ENCODE data around the gene SERPINA10. TPM values are rescaled to one million over a fixed set of nuclear protein-coding genes. Genes with fewer than 3 reads are reported as not detected.

SERPINA10 gene
- total RNA-seq, 1 experiment from 2014 or later: 0.04 TPM

DNA sequence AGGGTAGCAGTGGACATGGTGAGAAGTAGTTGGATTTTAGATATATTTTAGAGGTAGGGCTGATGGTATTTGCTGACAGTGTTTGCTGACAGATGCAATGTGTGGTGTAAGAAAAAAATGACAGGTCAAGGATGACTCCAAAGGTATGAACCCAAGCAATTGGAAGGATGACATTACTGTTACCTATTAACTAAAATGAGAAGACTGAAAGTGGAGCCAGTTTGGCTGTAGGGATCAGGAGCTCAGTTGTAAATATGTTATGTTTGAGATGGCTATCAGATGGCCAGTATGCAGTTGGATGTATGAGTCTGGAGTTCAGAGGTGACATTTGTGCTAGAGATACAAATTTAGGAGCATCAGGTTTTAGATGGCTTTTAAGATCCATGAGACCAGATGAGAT lies 47.5 kb upstream of the SERPINA10 start:
- POLR2A ChIA-PET: no interaction called here
- TF ChIP-seq SP1 (CRISPR knock-in tag; conservative IDR thresholded peaks at IDR 0.05): no peak
- TF ChIP-seq GABPB1 (CRISPR knock-in tag; IDR thresholded peaks at IDR 0.05): peak; percentile 50; the same call in 1 of the 2 replicates
- H3K36me3 Mint-ChIP-seq: no peaks in the 10 kb centered on the region
- peaks cover 11% of the 10 kb centered on the region for H3K9me3 Mint-ChIP-seq
- no peak overlapping the region for H3K4me3 Mint-ChIP-seq
- CTCF ChIA-PET: no interaction called here
- no peaks in the 10 kb centered on the region for H3K4me1 Mint-ChIP-seq
- no peak for DNase-seq (ENCODE audit: low spot score)
- ATAC-seq: no peak
- no peak overlapping the region for H3K27ac Mint-ChIP-seq
- H3K27me3 Mint-ChIP-seq (ENCODE audit: low read depth): 0 out of 2 replicates have a peak, but pooled peaks cover 5% of the 10 kb centered on the region

- CTCF ChIA-PET: no interaction called here
- no peaks in the 10 kb centered on the region for H3K4me1 Mint-ChIP-seq
- H3K9me3 Mint-ChIP-seq: peaks cover 11% of the 10 kb centered on the region
- H3K4me3 Mint-ChIP-seq: no peak overlapping the region
- no peak for DNase-seq (ENCODE audit: low spot score)
- POLR2A ChIA-PET: no interaction called here
- no peak overlapping the region for H3K27ac Mint-ChIP-seq
- 0 out of 2 replicates have a peak, but pooled peaks cover 3% of the 10 kb centered on the region for H3K27me3 Mint-ChIP-seq (ENCODE audit: low read depth)
- H3K36me3 Mint-ChIP-seq: no peaks in the 10 kb centered on the region
- no peak for ATAC-seq
- TF ChIP-seq OVOL2 (CRISPR knock-in tag; IDR thresholded peaks at IDR 0.05; ENCODE audit: borderline replicate concordance): no peak
Observed at GRCh38 chr14:94338023-94338422, 45.0 kb upstream of the SERPINA10 start.

- ChIA-PET CTCF (no interaction called here), POLR2A (no interaction called here)
- no peaks in the 10 kb centered on the region for H3K36me3 Mint-ChIP-seq
- H3K4me3 Mint-ChIP-seq: no peak overlapping the region
- DNase-seq (ENCODE audit: low spot score) (no peak), ATAC-seq (no peak)
- H3K27ac Mint-ChIP-seq: no peak overlapping the region
- no peak for TF ChIP-seq JAZF1 (CRISPR knock-in tag; IDR thresholded peaks at IDR 0.05)
- TF ChIP-seq, protein P1, sequence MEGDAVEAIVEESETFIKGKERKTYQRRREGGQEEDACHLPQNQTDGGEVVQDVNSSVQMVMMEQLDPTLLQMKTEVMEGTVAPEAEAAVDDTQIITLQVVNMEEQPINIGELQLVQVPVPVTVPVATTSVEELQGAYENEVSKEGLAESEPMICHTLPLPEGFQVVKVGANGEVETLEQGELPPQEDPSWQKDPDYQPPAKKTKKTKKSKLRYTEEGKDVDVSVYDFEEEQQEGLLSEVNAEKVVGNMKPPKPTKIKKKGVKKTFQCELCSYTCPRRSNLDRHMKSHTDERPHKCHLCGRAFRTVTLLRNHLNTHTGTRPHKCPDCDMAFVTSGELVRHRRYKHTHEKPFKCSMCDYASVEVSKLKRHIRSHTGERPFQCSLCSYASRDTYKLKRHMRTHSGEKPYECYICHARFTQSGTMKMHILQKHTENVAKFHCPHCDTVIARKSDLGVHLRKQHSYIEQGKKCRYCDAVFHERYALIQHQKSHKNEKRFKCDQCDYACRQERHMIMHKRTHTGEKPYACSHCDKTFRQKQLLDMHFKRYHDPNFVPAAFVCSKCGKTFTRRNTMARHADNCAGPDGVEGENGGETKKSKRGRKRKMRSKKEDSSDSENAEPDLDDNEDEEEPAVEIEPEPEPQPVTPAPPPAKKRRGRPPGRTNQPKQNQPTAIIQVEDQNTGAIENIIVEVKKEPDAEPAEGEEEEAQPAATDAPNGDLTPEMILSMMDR (IDR thresholded peaks at IDR 0.05): no peak
- TF ChIP-seq, protein P2, sequence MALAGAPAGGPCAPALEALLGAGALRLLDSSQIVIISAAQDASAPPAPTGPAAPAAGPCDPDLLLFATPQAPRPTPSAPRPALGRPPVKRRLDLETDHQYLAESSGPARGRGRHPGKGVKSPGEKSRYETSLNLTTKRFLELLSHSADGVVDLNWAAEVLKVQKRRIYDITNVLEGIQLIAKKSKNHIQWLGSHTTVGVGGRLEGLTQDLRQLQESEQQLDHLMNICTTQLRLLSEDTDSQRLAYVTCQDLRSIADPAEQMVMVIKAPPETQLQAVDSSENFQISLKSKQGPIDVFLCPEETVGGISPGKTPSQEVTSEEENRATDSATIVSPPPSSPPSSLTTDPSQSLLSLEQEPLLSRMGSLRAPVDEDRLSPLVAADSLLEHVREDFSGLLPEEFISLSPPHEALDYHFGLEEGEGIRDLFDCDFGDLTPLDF (CRISPR knock-in tag; IDR thresholded peaks at IDR 0.05): no peak
- H3K9me3 Mint-ChIP-seq: peaks cover 11% of the 10 kb centered on the region
- H3K27me3 Mint-ChIP-seq (ENCODE audit: low read depth): 0 out of 2 replicates have a peak, but pooled peaks cover 3% of the 10 kb centered on the region
- no peaks in the 10 kb centered on the region for H3K4me1 Mint-ChIP-seq
Observed at GRCh38 chr14:94337274-94337673, 44.2 kb upstream of the SERPINA10 start.

- H3K36me3 Mint-ChIP-seq: no peaks in the 10 kb centered on the region
- CTCF ChIA-PET: interaction anchor here (0.6 kb wide), 1 partner anchor 299 kb away, joined by 3 read pairs; no protein-coding TSS in a partner anchor
- DNase-seq (ENCODE audit: low spot score): no peak
- no peak overlapping the region for H3K4me3 Mint-ChIP-seq
- no peaks in the 10 kb centered on the region for H3K4me1 Mint-ChIP-seq
- H3K27ac Mint-ChIP-seq: no peak overlapping the region
- H3K9me3 Mint-ChIP-seq: peaks cover 11% of the 10 kb centered on the region
- TF ChIP-seq NR1H2 (CRISPR knock-in tag; IDR thresholded peaks at IDR 0.05) (no peak), ZBTB21 (CRISPR knock-in tag; IDR thresholded peaks at IDR 0.05; ENCODE audit: borderline replicate concordance) (no peak), SMAD3 (CRISPR knock-in tag; IDR thresholded peaks at IDR 0.05; ENCODE audit: borderline replicate concordance) (no peak), ZNF416 (CRISPR knock-in tag; IDR thresholded peaks at IDR 0.05) (no peak), ZNF396 (CRISPR knock-in tag; IDR thresholded peaks at IDR 0.05; ENCODE audit: borderline replicate concordance) (no peak), ZNF317 (CRISPR knock-in tag; IDR thresholded peaks at IDR 0.05; ENCODE audit: borderline replicate concordance, low read depth) (no peak), JAZF1 (CRISPR knock-in tag; IDR thresholded peaks at IDR 0.05) (no peak), FOXK1 (CRISPR knock-in tag; IDR thresholded peaks at IDR 0.05) (no peak), IRF2 (CRISPR knock-in tag; IDR thresholded peaks at IDR 0.05; ENCODE audit: borderline replicate concordance, low read depth) (no peak)
- TF ChIP-seq, protein P3, sequence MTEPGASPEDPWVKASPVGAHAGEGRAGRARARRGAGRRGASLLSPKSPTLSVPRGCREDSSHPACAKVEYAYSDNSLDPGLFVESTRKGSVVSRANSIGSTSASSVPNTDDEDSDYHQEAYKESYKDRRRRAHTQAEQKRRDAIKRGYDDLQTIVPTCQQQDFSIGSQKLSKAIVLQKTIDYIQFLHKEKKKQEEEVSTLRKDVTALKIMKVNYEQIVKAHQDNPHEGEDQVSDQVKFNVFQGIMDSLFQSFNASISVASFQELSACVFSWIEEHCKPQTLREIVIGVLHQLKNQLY (CRISPR knock-in tag; IDR thresholded peaks at IDR 0.05): no peak
- POLR2A ChIA-PET: no interaction called here
- no peak for ATAC-seq
- H3K27me3 Mint-ChIP-seq (ENCODE audit: low read depth): no peaks in the 10 kb centered on the region
Observed at GRCh38 chr14:94334872-94335271, 41.8 kb upstream of the SERPINA10 start.
